GM19372 (cell line): Measurements from ENCODE around the gene DMBX1.

Source experiments
- ATAC-seq: cut with Tn5 transposase; IDR thresholded peaks from one replicate; pipeline ENCODE4 v1.9.1; 2021; ENCODE audit warnings: mild to moderate bottlenecking, low read depth, moderate library complexity; ENCODE audit not compliant: unreplicated experiment

The DMBX1 gene

DNA sequence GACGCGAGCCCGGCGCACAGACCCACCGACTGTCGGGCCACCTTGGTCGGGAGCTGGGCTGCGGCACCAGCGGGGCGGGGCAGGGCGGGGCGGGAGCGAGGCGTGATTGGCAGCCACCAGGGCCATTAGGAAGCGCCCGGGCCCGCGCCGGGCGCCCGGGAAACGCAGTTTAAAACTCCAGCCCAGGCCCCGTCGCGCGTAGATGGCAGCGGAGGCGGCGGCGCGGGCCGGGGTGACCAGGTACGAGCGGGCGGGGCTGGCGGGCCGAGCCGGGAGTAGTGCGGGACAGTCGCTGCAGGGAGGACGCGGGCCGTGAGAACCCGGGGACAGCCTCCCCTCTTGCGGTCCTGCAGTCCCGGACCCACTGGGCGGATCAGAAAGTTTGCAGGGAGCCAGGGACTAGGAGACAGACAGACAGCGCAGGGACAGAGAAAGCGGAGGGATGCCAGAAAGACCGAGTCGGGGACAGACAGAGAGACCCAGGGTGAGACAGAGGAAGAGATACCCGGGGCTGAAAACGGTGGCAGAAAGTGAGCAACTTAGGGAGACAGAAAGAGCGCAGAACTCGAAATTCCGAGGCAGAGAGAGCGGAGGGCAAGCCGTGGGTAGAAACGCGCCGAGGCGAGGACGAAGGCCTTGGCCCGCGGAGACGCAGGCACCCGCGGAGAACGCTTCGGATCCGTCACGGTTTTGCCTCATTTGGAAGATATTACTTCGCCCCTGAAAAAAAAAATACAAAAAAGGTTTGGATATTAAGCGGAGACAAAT is at the start of gene DMBX1:
Gene DMBX1, plus strand, starts transcription at position 199 of the 768 bp plus-strand sequence. CDS start 17,175 bp downstream, outside the sequence.
- ATAC-seq, result no peak

DNA sequence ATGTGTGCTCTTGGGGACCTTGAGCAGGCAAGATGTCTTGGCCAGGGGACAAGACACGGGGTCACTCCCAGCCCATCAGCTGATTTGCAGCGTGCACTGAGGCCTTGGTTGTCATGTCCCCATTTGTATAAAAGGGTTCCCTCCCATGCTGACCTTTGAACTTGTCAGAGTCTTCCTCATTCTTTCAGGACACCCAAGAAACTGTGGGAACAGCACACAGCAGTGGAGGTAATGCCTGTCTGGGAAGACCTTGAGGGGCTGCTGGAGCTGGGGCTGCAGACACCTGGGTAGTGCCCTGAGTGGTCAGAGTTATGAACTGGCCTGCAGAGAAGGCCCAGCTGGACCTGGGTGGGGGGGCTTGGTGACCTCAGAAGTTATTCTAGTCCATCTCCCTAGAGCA is 49.2 kb upstream of the DMBX1 start:
- no peak for ATAC-seq

DNA sequence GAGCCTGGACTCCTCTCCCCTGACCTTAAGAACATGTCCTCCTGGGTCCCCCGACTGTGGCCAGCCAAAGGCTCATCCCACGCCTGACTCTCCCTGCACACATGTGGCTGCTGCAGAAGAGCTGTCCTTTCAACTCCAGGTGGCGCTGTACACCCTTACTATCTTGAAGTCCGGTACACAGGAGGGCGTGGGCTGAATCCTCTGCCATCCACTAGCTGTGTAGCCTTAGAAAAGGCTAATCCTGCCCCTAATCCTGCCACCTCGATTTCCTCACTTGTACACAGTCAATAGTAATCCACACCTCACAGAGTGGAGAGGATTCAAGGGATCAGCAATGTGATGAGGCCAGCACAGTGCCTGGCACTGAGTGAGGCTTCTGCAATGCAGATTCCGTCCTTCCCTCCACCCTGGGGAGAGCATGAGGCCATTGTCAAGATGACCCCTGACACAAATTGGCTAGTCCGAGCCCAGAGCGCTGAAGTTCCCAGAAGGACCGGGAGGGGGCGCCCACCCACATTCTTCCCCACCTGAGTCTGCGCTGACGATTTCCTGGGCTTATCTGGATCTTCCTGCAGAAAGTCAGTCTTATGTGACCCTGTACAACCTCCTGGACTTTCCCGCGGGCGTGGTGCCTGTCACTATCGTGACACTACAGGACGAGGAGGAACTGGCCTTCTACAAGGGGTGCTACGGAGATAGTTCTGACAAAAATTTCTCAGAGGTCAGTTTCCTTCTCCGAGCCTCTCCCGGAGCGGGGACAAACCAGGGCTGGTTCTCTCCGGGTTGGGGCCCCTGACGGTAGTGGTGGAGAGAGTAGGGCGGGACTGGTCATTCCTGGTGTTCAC is 47.1 kb upstream of the DMBX1 start:
- peak; percentile 71 for ATAC-seq

DNA sequence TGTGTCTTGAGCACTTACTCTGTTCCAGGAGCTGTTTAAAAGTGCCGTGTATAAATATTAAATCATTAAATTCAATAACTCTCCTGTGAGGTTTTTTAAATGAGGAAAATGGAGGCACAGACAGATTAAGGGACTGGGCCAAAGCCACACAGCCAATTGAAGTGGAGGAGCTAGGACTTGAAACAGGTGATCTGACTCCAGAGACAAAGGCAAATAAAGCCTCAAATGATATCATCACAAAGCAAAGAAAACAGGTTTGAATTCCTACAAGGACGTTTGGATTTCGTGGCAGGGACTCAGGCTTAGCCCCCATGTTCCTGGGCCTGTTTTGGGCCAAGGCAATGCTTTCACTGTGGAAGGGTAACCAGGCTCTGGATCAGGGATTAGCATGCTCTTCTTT is 45.2 kb upstream of the DMBX1 start:
- no peak for ATAC-seq

DNA sequence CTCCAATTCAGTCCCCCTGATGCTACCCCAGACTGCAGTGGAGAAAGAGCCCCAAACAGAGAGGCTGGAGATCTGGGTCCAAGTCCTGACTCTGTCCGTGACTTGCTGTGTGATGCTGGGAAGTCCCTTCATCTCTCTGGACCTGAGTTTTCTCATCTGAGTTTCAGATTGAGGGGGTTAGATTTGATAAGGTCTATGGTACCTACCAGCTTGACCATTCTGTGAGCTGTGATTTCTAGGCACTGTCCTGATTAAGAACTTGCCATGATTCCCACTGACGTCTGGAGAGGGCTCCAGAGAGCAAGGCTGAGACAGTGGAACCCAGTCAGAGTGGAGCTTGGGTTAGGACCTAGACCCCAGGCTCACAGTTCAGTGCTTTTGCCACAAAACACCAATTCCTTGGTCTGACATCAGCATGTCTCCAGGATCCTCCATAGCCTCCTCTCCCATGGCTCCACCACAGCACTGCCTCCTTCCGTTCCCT is 43.8 kb upstream of the DMBX1 start:
- ATAC-seq, result no peak

DNA sequence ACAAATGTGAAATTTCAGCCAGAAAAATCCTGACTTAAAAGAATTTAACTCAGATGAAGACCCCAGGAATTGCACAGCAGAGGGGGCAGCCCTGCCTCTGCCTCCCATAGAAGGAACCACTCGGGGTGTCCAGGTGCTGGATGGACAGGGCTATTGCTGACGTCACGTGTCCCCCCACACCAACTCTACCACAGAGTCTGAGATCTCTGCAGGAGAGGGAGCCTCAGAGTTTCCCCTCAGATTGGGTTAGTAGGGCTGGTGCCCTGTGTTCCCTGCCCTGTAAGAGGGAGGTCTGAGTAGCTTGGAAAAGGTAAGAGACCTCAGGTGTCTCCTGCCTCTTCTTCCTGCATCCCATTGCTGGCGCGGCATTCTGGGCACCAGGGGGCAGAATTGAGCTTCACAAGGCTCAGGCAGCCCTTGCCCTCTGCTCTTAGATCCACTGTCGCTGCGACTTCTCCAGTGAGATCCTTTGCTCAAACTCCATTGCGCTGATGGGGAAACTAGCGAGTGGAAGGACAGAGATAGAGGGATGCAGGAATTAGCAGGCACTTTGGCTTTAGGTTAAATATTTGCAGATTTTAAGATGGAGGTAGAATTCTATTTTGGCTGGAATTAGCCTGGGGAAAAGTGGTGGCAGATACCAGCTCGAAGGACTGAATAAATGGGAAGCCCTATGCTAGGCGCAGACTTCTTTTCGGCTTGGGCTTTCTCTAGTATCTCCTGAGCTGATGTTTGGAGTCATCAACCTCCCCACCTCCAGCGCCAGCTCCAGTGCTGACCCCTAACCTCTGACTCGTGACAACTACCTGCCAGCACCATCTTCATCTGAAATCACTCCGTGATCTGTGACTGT is 42.8 kb upstream of the DMBX1 start:
- ATAC-seq, result no peak

DNA sequence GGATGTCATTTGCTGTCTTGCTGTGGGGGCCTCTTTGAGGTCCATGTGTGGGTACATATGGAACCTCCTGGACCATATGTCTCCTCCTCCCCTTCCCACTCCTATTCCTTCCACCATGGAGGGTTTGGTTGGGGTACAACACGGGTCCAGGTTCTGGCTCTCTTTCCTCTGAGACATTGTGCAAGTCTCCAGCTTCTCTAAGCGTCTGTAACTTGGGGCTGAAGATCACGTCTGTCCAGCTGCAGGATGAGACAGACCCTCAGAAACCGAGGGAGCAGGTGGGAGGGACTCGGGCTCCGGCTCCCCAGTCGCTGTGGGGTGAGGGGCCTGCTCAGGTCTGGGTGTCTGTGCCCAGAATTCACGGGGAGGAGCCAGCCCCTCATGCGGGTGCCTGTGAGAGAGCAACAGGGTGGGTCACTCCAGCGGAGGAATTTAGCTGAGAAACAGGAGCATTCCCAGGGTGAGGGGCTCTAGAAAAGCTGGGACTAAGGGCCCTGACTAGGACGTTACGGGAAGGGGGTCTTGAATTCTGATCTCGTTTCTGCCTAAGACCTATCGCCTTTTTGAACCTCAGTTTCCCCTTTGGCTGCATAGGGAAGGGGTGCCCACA is 42.0 kb upstream of the DMBX1 start:
- no peak for ATAC-seq

DNA sequence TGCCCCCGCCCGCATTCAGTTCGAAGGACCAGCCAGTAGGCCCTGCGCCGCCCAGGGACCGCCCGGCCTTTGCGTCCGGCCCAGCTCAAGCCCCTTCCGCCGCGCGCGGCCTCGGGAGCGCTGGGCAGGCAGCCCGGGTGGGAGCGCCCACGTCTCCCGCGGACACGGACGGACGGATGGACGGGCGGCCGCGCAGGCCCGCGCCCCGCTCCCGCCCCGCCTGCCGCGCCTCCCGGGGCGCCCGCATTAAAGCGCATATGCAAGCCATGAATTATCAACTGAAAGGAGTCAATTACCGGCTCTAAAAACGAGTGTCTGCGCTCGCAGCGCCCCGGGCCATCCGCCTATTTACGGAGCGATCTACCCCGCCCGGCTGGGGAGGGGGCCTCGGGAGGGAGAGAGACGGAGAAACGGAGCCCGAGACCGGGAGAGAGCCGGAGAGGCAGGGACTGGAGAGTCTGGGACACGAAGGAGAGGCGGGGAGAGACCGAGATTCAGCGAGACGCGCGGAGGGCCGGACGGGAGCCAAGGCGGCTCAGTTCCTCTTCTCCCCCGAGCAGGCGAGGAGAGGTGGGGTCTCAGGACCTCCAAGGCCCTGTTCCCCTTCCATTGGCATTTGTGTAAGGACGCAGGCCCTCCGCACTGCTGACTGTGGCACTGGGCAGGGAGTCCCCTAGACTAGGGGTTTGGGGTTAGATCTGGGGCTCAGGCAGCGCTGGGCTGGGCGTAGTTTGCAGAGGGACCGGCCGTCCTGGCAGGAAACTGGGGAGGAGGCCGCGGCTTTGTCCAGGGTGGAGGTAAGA is 41.3 kb upstream of the DMBX1 start:
- ATAC-seq, result no peak

DNA sequence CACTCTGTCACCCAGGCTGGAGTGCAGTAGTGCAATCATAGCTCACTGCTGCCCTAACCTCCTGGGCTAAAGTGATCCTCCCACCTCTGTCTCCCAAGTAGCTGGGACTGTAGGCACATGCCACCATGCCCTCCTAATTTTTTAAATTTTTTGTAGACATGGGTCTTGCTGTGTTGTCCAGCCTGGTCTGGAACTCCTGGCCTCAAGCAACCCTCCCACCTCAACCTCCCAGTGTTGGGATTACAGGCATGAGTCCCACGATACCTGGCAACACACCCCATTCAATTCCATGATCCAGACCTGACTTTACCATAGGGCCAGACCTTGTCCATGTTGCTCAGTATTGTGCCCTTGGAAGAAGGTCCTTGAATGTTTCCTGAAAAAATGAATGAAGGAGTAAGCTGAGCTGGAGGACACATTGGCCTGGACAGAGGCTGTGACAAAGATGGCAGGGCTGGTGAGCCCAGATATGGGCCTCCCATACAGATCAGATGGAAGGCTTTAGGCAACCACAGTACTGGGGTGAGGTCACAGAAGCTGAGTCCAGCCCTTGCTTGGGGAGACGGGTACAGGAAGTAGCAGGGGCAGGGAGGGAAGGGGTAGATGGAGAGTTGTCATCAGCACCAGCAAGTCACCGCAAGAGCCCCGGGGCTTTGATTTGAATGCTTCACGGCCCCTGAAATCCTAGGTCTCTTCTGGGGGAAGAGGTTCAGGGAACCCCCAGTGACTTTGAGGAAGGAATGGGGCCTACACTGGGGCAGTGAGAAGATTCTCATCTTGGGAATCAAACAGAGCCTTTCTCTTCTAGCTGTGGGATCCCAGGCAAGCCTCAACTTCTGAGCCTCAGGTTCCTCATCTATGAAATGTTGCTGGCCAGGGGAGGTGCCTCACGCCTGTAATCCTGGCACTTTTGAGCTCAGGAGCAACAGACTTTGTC is 40.1 kb upstream of the DMBX1 start:
- no peak for ATAC-seq

DNA sequence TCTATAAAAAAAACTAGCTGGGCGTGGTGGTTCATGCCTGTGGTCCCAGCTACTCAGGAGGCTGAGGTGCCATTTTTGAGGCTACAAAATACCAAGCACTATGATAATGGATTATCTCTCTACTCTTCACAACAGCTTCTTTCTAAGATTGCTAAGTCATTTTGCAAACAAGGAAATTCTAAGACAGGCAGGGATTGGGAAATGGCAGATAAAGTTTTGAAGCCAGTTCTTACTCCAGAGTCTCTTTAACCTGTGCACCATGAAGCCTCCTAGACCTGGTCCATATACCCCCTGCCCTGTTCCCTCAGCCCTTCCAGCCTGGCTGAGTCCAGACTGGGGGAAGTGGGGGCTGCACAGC is 39.5 kb upstream of the DMBX1 start:
- ATAC-seq, result no peak

DNA sequence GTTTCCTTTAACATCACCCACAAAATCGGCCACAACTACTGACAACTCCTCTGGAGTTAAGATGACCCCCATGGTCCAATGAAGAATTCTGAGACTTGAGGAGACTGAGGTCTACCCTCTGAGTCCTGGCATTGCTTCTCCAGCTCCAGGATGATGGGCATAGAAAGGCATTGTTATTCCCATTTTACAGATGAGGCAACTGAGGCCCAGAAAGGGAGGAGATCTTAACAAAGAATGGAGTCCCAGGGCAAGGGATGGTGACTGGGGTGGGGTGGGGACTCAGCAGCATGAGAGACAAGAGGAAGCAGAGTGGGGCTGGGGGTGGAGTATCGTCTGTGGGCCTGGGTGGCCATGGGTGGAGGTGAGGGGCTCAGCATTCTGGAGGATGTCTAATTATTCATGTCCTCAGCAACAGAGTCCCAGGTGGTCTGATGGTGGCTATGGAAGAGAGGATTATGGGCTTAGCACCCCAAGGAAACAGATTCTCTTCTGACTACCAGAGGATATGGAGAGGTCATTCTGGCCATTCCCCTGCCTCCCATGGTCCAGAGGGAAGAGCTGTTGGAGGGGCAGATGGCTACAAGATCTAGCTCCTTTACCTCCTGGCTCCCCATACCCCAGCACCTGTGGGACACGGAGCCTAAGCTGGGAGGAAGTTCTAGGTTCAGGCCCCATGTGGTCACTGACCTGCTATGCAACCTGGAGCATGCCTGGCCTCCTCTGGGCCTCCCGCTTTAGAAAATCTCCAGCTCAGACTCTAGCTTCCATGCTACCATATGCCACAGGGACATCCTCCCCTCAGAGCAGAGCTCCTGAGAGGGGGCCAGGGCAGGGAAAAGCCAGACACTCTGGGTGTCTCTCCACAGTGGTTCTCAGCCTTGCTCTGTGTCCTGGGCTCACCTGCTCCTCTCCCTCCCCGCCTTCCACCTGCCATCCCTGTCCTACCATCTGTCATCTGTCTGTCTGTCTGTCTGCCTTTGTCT is 37.4 kb upstream of the DMBX1 start:
- no peak for ATAC-seq

DNA sequence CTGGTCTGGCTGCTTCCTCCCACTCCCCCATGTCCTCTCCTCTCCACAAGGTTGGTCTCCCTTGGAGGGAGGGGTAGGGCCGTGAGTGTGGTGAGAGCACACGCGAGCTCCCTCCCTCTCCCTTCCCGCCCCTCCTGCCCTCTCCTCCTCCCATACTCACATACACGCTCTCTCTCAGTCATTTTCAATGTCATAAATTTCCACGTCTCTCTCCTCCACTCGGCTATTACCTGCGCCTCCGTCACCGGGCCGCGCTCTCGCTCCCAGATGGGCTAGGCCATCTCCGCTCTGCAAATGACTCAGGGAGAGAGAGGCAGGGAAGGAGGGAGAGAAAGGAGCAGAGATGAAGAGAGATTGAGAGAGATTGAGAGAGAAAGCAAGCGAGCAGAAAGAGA is 36.7 kb upstream of the DMBX1 start:
- ATAC-seq, result no peak

DNA sequence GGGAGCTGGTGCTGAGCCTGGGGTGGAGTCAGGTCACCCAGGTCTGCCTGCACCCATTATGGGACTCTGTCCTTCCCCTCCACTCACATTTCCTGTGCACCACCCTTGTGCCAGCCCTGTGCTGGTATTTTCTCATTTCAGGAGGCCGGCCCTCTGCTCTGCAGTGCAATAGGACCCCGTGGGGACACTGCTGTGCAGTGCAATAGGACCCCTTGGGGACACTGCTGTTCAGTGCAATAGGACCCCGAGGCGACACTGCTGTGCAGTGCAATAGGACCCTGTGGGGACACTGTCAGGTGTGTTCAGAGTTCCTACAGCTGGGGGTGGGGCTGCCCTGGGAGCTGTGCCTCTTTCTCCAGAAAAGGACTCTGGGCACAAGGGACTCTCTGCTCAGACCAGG is 36.2 kb upstream of the DMBX1 start:
- ATAC-seq, result no peak

DNA sequence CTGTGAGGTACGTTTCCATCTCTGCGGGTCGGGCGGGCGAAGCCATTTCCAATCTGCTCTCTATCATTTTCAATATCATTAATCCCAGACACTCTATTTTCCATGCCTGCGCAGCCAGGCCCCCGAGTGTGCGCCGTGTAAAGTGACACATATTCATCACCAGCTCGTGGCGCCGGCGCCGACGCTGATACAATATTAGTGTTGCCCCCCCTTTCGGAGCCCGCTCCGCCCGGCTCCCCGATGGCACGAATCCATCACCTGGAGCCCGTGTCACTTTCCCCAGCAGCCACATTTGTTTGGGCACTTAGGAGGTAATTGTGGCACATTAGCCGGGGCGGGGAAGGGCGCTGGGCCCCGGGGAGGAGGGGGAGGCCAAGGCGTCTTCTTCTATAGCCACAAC is 33.7 kb upstream of the DMBX1 start:
- no peak for ATAC-seq

DNA sequence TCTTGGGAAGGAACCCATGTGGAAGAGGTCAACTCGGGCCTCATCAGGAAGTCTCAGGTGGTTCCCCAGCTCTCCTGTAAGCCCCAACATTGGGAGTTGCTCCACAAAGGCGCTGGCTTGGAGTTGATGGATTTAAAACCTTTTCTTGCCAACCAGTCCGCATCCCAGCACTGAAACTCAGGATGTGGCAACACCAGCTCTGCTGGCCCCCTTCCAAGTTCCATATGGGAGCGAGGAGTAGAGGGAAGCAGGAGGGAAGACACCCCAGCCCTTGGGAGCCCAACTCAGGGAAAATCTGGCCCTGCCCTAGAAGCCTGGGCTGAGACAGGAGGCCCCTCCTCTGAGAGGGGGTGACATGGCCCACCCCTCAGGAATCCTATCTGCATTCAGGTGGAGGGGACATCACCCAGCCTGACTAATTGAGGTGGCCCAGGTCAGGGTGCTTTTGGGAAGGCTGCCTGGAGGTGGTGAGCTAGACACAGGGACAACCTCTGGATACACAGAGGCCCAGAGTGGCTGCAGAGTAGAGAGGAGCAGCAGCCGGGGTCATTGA is 33.1 kb upstream of the DMBX1 start:
- ATAC-seq, result no peak

DNA sequence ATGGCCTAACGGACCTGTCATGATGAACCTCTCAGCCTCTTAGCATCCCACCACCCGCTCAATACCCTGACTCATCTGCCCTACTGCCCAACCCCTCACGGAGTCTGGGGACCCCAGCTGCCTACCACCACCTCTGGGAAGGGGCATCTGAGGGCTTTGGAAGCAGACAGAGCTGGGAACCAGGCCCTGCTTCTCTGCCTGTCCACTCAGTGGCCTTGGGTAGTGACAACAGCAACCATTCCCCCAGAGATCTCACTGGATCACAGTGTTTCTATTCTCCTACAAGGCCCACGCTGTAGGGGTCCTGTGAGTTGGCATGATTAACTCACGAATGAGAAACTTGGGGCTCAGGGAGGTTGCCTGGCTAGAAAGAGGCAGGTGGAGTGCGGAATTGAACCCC is 32.5 kb upstream of the DMBX1 start:
- ATAC-seq, result no peak

DNA sequence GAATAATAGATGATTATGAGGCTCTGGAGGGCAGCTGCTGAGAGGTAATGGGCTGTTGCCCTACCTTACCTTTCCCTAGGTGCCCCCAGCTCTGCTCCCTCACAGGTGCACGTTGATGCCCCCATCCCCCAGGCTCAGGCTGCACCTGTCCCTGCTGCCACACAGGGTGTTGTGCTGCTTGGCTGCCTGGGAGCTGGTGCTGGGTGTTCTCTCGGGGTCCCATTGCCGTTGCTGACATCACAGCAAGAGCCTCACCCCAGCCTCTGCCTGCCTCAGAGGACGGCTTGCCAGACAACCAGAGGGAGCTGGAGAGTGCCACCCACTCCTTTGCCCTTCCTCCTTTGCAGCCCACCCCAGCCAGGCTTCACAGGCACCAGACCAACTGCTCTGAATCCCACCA is 31.4 kb upstream of the DMBX1 start:
- no peak for ATAC-seq
